ENCODE results near the gene PAPLN.
"Not testable (repeated sequence)": the region's sequence is repeated elsewhere in the genome, so short reads cannot be mapped to it uniquely, and the experiment has no call there.

PAPLN gene, protein sequence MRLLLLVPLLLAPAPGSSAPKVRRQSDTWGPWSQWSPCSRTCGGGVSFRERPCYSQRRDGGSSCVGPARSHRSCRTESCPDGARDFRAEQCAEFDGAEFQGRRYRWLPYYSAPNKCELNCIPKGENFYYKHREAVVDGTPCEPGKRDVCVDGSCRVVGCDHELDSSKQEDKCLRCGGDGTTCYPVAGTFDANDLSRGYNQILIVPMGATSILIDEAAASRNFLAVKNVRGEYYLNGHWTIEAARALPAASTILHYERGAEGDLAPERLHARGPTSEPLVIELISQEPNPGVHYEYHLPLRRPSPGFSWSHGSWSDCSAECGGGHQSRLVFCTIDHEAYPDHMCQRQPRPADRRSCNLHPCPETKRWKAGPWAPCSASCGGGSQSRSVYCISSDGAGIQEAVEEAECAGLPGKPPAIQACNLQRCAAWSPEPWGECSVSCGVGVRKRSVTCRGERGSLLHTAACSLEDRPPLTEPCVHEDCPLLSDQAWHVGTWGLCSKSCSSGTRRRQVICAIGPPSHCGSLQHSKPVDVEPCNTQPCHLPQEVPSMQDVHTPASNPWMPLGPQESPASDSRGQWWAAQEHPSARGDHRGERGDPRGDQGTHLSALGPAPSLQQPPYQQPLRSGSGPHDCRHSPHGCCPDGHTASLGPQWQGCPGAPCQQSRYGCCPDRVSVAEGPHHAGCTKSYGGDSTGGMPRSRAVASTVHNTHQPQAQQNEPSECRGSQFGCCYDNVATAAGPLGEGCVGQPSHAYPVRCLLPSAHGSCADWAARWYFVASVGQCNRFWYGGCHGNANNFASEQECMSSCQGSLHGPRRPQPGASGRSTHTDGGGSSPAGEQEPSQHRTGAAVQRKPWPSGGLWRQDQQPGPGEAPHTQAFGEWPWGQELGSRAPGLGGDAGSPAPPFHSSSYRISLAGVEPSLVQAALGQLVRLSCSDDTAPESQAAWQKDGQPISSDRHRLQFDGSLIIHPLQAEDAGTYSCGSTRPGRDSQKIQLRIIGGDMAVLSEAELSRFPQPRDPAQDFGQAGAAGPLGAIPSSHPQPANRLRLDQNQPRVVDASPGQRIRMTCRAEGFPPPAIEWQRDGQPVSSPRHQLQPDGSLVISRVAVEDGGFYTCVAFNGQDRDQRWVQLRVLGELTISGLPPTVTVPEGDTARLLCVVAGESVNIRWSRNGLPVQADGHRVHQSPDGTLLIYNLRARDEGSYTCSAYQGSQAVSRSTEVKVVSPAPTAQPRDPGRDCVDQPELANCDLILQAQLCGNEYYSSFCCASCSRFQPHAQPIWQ

DNA sequence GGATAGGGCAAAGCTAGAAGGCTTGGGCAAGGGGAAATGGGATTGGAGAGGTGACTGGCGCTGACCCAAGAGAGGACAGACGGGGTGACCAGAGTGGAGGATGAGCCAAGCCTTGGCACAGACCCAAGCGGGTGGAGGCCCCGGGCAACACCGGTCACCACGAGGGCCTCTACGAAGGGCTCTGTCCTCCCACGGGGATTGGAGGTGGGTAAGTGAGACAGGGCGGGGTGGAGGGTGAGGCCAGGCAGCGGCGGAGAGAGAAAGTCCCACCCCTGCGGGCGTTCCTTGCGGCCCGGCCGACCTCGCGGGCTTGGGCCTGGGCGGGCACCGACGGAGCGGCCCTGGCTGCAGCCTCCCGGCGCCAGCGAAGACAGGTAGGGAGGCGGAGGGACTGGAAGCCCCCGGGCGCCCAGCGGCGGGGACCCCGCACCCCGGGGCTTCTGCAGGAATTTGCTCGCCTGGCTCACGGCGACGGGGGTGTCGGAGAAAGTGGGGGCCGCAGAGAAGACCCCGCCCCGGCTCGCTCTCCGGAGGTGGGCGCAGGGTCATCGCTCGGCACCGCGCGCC lies at the start of gene PAPLN:
PAPLN (plus strand) TSS at position 288 of the 567 bp plus-strand sequence. CDS start 2,273 bp downstream, outside the sequence.
- DNase-seq = no peak

DNA sequence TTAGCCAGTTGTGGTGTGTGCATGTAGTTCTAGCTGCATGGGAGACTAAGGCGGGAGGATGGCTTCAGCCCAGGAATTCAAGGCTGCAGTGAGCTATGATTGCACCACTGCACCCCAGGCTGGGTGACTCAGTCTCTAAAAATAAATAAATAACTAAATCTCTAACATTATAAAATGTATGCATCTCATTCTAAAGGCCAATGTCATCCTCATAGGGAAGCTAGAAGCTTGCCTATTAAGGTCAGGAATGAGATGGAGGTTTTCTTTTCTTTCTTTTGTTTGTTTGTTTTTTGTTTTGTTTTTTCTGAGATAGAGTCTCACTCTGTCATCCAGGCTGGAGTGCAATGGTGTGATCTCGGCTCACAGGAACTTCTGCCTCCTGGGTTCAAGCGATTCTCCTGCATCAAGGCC lies 48.8 kb upstream of the PAPLN start:
- no peak for DNase-seq

DNA sequence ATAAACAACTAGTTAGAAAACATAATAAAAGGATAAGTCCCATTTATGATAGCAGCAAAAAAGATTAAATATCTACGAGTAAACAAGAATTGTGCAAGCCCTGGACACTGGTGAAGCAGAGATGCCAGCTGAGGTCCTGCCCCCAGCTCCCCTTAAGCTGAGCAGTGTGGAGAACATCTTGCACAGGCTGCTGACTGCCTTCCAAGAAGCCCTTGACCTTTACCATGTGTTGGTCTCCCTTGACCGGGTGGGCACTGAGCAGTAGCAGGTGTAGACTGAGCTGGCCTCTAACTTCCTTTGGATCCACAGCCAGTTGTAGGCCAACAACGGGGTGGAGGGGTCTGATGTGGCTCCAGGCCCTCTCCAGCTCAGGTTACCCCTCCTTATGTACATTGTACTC lies 47.7 kb upstream of the PAPLN start:
- DNase-seq = no peak

DNA sequence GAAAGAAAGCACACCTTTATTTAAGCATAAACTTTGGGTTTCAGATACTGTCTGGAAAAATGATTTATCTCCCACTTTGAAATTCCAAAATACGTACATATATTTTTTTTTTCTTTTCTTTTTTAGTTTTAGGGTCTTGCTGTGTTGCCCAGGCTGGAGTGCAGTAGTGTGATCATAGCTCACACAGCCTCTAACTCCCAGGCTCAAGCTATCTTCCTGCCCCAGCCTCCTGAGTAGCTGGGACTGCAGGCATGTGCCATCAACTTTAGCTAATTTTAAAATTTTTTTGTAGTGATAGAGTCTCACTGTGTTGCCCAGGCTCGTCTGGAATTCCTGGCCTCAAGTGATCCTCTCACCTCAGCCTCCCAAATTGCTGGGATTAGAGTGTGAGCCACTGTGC lies 45.9 kb upstream of the PAPLN start:
- DNase-seq = no peak

DNA sequence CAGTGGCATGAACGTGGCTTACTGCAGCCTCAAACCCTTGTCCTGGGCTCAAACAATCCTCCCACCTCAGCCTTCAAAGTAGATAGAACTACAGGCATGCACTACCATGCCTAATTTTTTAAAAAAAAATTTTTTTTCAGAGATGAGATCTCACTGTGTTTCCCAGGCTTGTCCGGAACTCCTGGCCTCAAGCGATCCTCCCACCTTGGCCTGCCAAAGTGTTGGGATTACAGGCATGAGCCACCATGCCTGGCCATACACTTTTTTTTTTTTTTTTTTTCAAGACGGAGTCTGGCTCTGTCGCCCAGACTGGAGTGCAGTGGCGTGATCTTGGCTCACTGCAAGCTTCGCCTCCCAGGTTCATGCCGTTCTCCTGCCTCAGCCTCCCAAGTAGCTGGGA lies 43.0 kb upstream of the PAPLN start:
- not testable (repeated sequence) for DNase-seq

DNA sequence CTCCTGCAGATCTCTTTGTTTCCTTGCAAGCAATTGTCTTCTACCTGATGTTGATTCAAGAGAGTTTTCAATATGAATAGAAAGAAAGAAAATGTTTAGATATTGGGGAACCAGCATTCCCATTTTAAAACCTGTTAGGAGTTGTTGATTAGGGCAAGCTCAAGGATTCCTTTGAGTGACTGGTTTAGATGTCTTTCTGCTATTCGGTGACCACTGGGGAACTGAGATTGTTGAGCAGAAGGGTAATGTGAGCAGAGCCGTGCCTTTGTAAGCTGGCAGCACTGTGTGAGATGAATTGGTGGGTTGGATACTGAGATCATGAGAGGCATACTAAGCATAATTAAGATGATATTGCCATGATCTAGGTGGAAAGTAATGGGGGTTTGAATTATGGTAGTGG lies 39.1 kb upstream of the PAPLN start:
- DNase-seq = no peak

DNA sequence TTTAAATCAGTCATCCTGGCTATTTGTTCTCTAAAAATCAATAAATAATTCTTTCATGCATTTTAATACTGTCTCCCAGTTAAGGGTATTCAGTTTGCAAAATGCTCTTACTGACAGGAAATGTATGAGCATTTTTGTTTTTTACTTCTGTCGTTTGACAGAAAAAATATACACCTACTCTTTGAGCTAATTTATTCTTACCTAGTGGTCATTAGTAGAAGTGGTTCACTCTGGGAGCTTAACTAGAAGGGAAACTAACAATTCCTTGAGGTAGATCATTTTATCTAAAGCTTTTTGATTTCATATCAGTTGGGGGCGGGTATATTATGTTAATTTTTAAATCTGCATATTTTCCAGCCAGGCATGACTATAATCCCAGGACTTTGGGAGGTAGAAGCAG lies 33.8 kb upstream of the PAPLN start:
- no peak for DNase-seq

DNA sequence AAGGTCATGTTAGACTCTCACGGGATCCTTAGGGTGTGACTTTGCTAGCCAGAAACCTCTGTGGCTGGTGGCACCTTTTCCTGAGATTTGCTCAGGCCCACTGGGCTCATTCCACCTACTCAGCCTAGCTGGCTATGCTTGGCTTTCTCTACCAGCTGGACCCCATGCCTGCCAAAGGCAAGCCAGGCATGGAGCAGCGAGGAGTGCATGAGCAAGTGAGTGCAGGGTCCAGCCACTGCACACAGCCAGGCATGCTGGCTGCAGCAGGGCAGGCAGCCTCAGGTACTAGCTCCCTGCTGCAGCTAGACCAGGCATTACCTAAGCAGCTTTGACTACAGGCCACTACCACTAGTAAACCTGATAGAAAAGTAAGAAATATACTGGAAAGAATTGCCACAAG lies 29.7 kb upstream of the PAPLN start:
- no peak for DNase-seq

DNA sequence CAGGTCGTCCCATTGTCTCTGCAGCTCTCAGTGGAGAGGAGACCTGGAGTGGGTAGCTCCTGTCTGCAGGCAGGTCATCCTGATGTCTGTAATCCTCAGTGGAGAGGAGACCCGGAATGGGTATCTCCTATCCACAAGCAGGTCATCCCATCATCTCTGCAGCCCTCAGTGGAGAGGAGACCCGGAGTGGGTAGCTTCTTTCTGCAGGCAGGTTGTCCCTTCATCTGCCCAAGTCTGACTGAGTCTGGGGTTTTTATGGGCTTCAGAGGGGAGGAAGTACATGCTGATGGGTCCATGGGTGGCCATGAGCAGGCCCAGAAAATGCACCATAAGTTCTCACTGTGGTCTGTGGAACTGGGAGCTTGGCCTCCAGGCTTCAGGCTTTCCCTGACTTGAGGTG lies 28.9 kb upstream of the PAPLN start:
- DNase-seq = no peak

DNA sequence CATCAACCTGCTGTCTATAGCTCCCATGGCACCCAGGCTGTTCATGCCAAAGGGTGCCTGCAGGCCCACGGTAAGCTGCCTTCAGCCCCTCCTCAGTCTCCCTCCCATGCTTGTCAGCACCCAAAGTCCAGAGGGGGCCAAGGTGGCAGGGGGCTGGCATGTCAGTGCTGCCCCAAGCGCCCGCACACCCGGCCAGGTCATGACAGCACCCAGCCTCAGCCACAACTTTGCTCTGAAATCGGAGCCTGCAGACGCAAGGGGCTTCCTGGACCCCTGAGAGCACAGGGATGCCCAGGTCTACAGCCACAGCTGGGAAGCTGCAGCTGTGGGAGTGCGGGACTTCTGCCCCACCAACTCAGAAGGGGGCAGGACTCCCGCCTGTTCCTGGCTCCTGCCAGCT lies 28.5 kb upstream of the PAPLN start:
- DNase-seq = no peak

DNA sequence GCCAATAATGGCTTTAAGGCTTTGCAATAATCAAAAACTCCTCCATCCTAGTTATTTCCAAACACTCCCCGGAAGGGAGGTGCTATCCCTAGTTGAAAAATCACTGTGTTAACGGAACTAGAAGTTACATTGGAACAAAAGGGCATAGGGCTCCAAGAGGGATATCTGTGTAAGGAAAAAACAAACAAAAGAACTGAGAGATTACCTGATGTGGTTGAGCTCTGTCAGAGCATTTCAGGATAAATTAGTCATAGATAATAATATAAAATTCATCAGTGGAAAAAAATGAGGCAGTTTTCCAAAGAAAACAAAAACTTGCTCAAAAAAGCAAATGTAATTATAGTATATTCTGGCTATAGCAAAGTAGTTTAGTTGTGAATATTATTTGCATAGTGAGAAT lies 27.4 kb upstream of the PAPLN start:
- DNase-seq = no peak

DNA sequence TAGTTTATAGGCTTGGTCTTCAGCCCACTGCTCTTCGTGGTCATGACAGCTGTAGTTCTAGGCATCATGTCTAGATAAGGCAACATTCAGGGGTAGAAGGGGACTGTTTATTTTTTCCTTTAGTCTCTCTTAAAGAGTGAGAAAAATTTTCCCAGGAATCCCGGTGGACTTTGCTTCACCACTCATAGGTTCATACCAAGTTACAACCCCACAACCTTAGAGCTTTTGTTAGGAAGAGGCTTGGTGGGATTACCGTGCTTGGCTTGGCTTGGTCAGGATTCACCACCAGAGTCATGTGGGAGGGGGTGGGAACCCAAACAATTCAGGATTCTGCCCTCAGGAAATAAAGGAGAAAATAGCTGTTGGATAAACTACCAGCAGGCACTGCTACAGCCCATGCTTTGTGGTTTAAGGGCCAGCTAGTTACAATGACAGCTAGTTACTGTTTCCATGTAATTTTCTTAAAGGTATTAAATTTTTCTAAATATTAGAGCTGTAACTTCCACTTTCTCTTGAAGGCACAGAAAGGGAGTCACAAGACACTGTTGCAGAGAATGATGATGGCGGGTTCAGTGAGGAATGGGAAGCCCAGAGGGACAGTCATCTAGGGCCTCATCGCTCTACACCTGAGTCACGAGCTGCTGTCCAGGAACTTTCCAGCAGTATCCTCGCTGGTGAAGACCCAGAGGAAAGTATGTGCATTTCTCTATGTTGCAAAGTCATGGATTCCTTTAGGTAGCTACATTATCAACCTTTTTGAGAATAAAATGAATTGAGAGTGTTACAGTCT lies 25.9 kb upstream of the PAPLN start:
- no peak for DNase-seq

DNA sequence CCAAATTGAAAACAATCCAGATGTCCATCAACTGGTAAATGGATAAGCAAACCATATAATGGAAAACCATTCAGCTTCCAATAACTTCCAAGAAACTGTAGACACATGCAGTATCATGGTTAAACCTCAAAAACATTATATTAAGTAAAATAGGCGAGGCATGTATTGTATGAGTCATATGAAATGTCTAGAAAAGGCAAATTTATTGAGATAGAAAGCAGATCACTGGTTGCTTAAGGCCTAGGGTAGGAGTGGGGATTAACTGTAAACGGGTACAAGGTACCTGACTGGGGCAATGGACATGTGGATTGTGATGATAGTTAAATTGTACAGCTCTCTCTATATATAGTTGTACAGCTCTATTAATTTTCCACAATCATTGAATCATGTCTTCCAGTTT lies 21.3 kb upstream of the PAPLN start:
- DNase-seq = no peak

DNA sequence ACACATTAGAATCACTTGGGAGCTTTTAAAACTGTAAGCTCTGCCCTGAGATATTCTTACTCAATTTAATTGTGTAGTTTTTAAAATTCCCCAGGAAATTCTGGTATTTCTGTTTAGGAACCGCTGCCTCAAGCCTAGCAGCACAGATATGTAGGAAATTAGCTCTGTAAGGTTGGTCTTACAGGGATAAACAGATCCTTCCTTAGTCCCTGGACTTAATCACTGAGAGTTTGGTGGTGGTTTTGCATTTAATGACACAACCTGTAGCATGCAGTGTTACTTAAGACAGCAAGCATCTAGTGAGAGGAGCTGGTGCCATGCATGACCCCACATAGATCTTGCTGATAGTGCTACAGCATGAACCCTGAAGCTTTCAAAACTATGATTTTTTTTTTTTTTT lies 19.9 kb upstream of the PAPLN start:
- DNase-seq = no peak

DNA sequence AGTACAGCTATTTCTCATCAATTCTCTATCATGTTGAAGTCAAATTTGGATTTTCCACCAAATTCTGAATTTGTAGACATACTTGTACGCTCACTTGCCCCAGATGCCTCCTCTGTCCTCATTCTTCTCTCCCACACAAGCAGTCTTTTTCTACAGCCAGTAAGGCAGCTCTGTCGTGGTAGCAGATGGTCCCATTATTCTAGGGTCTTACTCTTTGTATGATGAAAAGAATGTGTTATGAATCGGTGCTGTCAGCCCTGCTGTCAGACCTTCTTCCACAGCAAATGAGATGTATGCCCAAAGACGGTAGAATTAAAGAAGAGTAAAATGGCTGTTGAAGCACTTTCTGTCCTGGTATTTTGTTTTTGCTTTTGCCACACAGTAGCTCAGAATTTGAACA lies 17.2 kb upstream of the PAPLN start:
- no peak for DNase-seq

DNA sequence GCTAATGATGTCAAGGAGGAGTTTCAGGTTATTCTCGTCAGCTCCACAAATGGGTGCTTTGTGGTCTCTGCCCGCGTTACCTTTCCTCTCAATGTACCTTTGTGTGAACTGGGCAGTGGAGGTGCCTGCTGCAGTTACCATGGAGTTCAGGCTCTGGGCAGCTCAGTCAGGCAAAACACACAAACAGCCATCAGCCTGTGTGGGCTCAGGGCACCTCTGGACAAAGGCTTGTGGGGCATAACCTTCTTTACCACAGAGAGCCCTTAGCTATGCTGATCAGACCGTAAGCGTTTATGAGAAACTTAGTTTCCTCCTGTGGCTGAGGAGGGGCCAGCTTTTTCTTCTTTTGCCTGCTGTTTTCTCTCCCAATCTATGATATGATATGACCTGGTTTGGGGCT lies 16.7 kb upstream of the PAPLN start:
- DNase-seq = no peak

DNA sequence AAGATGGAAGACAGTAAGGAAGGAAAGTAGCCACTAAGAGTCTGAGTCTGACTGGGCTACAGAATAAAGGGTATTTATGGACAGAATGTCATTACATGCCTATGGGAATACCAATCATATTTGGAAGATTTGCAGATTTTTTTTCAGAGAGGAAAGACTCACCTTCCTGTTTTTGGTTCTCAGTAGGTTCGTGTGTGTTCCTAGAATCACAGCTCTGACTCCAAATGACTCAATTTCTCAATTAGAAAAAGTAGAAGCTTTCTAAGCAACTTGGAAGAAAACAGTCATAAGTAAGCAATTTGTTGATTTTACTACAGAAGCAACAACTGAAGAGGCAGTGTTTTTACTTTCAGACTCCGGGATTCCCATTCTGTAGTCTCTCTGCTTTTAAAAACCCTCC lies 15.4 kb upstream of the PAPLN start:
- DNase-seq = no peak

DNA sequence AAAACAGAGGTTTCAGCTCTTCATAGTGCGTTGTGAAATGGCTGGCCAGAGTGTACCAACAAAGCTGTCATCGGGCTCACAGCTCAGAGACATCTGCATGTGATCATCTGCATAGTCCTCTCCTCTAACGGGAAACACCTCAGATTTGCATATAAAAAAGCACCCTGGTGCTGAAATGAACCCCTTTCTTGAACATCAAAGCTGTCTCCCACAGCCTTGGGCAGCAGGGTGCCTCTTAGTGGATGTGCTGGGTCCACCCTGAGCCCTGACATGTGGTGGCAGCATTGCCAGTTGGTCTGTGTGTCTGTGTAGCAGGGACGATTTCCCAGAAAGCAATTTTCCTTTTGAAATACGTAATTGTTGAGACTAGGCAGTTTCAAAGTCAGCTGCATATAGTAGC lies 14.3 kb upstream of the PAPLN start:
- no peak for DNase-seq

DNA sequence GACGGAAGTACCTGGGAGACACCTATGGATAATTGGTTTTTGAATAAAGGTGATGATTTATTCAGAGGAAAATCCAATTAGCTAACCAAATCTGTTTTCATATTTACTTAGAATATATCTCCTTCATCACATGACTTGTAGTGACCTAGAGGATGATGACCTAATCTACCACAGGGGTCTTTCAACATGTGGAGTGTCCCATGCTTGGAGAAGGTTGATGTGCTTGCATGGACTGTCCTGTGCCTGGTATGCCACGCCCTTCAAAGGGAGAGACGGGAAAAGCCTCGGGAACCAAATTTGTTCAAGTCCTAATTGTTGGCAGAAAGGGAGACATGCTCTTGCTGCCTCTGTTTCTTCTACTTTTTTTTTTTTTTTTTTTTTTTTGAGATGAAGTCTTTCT lies 11.8 kb upstream of the PAPLN start:
- DNase-seq = no peak

DNA sequence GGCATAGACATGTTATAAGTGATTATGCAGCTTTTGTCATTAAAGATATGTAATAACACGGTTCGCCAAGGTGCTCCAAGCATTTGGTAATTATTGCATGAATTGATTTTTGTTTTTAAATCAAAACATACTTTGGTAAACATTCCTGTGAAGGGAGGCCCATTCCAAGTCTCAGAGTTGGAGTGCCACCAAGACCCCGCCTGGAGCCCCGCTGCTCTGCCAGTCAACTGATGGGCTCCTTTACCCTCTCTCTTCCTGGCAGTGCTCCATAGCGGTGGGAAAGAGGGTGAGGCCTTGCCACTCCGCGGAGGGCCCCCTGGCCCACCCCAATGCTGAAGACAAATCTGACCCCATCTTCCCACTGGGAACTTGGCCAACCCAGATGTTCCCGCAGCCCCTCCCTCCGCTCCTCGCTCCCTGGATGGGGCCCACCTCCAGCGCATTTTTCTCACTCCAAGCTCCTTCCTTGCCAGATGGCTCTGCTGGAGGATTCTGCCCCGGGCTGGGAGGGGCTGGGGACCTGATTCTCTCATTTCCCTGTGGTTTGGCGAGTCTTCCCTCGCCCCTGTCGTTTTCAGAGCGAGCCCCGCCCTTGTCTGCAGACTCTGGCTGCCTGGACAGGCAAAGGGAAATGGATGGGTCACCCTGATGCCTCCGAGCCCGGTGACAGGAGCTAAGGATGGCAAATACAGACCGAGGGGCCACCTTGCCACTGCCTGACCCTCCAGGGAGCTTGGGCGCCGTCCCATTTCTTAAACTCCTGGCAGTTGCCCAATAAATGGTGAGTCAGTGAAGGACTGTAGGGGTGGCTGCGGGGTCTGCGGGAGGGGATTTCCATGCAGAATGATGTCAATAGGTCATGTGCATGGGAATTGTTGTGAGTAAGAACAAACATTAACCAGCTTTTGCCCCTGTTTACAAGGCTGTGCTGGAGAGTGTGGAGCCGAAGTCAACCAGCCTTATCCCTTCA lies 9.2 kb upstream of the PAPLN start:
- DNase-seq = no peak

DNA sequence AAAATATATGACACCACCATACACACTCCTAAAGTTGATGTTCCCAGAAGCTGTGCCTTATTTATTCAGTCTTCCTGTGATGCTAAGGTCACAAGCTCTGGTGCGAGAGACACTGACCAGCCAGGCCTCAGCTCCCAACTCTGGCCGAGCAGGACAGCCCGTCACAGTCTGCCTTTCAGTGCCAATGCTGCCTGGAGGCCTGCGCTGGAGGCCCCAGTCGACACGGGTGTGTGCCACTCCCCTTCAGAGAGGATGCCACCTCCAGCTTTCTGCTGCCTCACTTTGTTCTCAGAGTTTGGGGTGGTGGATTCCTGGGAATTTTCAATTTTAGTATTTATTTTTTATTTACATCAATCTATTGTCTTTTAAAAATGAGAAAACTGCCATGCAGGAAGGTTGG lies 7.3 kb upstream of the PAPLN start:
- DNase-seq = no peak

Measured in activated CD8-positive, alpha-beta memory T cell treated with anti-CD3 and anti-CD28 coated beads, Interleukin-2, amount 50 U/mL, for 4 hours (primary cell).